NOMO-1 treated with dmso at 0.1 percent for 144 hours (cell line): ENCODE data around the gene JARID2.

Source experiments
- DNase-seq: peaks from one replicate; lab custom pipeline; 2025; ENCODE audit not compliant: unreplicated experiment; lab: John Stamatoyannopoulos, UW

Gene JARID2

DNA sequence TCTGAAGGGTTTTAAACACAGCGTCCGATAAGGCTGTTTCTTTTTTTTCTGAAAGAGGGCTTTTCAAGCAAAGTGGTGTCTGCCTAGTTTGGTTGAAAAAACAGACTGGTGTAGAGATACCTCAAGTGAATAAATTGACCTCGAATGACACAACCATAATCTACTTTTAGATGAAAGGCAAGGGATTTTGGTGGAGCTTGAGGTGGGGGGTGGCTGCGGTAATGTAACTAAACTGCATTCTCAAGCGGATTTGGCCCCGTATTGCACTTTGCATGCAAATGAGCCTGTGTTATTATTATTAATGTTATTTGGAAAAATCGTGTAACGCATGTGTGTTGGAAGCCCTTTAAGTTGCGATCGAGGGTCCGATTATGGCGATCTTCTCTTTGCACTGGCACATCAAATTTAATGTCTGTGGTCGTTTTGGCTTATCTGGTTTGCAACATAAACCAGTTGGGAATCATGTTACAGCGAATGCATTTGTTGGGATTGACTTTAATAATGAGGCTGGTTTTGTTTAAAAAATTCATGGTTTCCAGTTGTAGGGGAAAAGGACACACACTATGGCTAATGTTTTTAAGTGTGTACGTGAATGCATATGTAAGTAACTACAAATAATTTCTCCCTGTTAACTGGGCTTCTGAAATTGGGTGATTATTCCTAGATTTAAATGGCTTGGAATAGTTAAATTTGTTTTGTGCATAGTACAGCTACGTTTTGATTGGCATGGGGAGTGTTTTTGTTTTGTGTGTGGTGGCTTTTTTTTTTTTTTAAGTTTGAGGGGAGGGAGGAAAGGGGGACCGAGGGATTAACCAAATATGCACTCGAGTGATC lies 1.0 kb downstream of the JARID2 start:
- no peak for DNase-seq

GRCh38 chr6:15247500-15248450 lies 1.9 kb downstream of the JARID2 start:
- no peak for DNase-seq

- DNase-seq: peak; percentile 88
Measured at GRCh38 chr6:15248451-15249370, 2.8 kb downstream of the JARID2 start.

DNA sequence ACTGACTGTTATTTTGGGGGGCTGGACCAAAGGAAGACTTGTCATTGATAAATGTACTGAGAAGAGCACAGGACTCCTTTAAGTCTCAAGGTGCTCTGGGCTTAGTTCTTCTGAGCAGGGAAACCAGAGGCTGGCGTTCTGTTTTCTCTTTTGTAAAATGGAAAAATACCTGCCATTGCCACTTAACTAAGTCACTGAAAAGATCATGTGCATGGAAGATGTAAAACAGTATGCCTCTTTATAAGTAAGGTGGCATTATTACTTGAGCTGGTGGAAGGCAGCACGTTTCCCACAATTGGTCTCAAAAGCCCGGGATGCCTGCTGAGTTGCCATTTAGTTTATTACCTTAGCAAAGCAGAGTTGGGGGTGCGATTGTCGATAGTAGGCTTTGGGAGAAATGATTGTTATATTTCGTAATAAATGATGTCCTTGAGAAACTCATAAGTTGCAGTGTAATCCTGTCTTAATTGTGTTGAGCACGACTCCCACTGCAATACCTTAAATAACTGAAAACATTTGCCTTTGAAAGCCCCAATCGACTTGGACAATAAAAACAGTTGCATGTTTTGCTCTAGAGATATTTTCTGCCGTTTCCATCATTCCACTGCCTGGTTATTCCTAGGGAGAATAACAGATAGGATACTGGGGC lies 3.6 kb downstream of the JARID2 start:
- no peak for DNase-seq

- DNase-seq: no peak
Measured at GRCh38 chr6:15250187-15251168, 4.6 kb downstream of the JARID2 start.

GRCh38 chr6:15252195-15252594 lies 6.3 kb downstream of the JARID2 start:
- DNase-seq: no peak

DNA sequence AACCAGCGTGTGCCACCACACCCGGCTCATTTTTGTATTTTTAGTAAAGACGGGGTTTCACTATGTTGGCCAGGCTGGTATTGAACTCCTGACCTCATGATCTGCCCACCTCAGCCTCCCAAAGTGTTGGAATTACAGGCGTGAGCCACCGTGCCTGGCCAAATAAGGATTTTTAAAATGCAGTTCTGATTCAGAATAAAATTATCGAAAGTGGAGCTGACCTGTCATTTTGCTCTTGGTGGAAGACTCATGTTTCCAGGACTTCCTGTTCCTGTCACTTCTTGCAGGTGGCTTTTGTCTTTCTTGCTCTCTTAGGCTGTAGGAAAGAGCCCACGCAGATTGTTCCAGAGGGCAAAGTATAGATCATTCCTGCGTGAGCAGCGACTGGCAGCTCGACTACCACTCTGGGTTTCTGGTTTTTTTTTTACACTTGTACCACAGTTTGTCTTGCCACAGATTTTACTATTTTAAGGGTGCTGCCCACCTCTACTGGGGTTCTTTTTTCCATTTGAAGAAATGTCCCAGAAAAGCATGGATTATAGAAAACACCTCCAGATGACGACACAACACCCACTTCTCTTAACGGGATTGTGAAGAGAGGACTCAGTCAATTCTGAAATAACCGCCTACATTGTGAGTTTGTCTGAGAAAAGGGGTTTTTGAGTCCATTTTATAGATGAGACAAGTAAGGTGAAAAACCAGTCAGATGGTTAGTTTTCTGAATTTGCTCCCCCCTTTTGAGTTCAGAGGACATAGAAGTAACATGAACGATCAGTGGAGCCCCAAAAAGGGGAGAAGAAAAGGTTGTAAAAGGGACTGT lies 7.5 kb downstream of the JARID2 start:
- no peak for DNase-seq

DNA sequence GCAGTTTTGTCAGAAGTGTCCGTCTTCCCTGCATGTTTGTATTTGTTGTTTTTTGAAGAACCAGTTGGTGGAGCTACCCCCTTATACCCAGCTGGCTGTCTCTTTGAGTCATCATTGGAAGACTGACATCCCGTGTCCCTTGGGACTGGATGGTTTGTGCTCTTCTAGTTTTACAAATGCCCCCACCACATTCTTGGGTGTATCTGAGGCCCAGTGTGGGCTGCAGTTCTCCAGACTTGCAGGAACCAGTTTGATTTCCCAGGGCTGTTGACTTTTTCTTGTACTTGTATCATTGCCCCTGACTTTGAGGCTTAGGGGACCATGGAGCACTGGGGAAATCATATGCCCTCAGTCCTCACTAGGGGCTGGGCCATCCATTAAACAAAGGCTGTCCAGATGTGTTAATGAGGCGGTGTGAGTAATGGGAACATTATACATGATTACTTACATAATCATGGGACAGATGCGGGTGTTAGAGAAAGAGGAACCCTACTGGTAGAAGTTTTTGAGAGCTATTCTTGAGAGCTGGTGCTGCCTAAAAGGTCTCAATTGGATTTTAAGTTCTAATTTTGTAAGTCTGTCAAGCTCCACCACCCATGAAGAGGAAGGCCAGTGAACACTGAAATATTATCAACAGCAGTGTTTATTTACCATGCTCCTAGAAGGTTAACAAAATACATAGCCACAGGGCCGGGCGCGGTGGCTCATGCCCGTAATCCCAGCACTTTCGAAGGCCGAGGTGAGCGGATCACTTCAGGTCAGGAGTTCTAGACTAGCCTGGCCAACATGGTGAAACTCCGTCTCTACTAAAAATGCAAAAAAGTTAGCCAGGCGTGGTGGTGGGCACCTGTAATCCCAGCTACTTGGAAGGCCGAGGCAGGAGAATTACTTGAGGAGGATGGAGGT lies 8.5 kb downstream of the JARID2 start:
- peak; percentile 46 for DNase-seq

DNA sequence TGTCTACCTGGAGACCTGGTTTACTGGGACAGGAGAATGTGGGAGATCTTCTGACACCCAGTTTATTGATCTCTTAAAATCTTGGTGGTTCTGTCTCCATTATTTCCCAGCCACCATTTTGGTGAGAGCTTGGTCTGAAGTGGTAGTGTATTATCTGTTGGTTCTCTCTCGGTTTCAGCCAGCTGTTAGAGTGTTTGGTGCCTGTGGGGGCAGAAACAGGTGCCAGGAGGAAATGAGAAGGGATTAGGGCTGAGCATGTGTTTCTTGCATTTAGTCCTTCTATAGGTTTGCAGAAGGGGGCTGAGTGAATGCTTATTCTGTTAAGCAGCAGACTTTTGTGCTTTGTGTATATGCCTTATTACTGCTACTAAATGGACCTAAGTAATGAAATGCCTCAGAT lies 9.6 kb downstream of the JARID2 start:
- no peak for DNase-seq

DNA sequence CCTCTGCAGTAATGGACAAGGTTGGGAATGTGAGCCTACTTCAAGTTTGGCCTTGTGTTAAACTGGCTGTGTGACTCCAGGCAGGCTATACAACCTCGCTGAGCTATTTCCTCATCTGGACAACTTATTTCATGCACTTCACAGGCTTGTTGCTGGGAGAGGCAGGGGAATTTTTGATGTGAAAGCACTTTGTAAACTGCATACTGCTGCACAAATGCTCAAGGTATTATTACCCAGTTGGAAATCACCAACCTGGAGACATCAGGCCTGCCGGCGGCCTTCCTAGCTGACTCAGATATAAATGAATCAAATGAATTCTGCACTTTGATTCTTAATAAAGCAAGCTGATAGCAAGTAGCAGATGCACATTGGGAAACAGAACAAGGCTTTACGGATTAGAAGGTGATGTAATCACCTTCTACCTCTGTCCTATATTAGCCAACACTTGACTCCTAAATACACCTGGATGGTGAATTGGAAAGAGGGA lies 10.1 kb downstream of the JARID2 start:
- no peak for DNase-seq

- DNase-seq: no peak
Measured at GRCh38 chr6:15256538-15257271, 10.8 kb downstream of the JARID2 start.

DNA sequence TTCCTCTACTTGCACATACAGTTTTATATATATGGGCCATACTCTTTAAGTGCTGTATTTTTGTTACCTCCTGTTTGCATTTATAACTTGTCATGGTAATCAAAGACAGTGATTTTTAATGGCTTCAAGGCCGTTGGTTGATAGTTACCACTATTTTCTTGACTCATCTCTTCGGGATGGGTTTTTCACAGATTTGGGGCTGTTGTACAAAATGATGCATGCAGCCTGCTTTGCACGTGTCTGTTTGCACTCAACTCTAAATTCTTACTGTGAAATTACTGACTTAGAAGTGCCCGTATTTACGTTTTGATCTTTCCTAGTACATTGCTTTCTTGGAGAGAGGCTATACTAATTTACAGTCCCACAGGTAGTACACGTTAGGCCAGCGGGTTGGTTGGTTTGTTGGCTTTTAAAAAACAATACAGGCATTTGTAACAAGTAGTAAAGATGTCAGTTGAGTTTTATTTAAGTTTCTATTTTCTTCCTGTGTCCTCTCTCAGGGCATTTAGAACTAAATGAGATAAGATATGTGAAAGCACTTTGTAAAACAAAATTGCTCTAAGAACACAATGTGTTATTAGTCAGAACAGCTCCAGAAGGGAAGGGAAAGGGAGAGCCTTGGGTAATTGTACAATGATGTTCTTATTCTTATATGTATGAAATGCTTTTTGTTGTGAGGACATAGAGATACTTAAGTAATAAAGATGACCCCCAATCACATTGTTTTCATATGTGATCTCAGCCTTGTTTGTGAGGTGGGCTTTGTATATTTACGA lies 11.7 kb downstream of the JARID2 start:
- DNase-seq: no peak

DNA sequence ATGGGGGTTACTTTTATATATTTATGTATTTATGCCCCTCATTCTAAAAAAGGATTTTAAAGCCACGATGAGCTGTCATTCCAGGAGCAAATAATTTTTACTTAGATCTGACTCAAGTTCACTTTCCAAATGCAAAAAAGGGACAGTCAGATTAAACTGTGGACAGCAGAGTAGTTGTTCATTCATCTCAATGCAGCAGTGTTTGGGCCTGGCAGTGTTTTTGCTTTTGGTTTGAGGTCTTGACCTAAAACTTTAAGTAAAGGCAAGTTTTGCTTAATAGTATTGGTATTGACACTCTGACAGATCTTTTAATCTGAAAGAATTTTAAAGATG lies 13.9 kb downstream of the JARID2 start:
- no peak for DNase-seq

DNA sequence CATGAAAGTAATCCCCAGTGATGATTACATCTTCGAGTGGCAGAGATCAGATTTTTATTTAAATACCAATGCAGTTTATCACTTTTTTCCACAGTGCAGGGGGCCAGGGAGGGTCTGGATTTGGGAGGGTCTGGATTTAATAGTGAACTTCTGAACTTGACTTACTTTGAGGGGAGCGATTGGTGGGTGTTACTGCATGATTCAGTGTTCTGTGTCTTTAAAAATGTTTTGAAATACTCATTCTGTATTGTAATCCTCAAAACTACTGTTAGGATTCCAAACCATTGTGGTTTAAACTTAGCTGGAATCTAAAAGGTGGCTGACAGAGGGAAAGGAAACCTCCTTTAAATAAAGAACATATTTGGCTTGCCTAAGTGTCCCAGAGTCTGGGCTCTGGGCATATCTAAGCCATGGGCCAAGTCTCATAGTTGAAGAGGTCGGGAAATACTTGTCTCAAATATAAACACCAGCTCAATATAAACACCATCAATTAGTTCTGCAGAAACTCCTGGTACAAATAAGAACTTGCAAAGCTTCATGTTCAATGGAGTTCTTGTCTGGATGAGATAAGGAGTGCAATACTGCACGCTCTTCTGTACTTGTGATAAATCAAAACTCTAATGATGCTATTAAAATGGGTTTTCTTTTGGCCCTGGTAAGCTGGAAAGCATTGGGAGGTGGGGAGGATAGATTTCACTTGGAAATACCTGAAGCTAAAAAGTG lies 14.4 kb downstream of the JARID2 start:
- DNase-seq: no peak

DNA sequence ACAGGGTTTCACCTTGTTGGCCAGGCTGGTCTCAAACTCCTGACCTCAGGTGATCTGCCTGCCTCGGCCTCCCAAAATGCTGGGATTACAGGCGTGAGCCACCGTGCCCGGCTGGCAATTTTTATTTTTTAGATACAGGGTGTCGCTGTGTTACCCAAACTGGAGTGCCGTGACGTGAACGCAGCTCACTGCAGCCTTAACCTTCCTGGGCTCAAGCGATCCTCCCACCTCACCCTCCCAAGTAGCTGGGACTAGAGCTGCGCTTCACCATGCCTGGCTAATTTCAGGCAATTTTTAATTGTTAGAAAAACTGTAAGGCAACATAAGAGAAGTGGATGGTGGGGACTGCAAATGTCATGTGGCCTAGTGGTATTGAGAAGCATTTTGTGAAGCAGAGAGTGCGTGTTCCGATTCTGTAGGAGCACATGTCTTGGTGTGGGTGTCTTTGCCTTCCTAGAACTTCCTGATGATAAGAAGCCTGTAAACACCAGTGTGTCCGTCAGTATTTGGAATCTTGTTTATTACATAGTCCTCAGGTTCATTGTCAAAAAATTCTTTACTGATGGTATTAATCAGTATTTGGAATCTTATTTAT lies 18.0 kb downstream of the JARID2 start:
- no peak for DNase-seq
